IMR-90 (cell line): ENCODE data around the gene NCOA7. TPM values are rescaled to one million over a fixed set of nuclear protein-coding genes. Genes with fewer than 3 reads are reported as not detected.
"Not testable (repeated sequence)": the region's sequence is repeated elsewhere in the genome, so short reads cannot be mapped to it uniquely, and the experiment has no call there.

Experiments
- ATAC-seq: fragments of 200-7000 bp; cut with Tn5 transposase; 2 replicates; pipeline ENCODE4 v1.9.1; 2020; ENCODE audit warnings: low read depth, mild to moderate bottlenecking, moderate library complexity
- BruUV-seq: library from RNA; stranded (reverse); fragments of 400-500 nt; replicated peaks from 2 replicates; lab custom pipeline; 2021; lab: Mats Ljungman, UMichigan
- CTCF ChIA-PET: fragments of 300-600 bp; formaldehyde crosslinking; extraction: SDS; loops from one replicate; lab custom pipeline; 2021; ENCODE audit warnings: antibody characterized with exemption; lab: Yijun Ruan, JAX
- POLR2A ChIA-PET: fragments of 300-600 bp; sonication (Branson Sonifier 250); formaldehyde crosslinking; loops from one replicate; lab custom pipeline; 2022; ENCODE audit warnings: antibody characterized with exemption; ENCODE audit not compliant: unreplicated experiment; lab: Charles Lee
- DNase-seq: peaks from one replicate; pipeline ENCODE4 v3.0.0; 2013
- H2AFZ ChIP-seq: replicated peaks from 2 replicates; pipeline ENCODE3; 2013; ENCODE audit warnings: low read length, mild to moderate bottlenecking; ENCODE audit not compliant: poor library complexity
- H2AK5ac ChIP-seq: 2 replicates; pipeline ENCODE4 v1.6.1; 2013; ENCODE audit warnings: low read depth, low read length, inconsistent platforms
- H2AK9ac ChIP-seq: replicated peaks from 2 replicates; pipeline ENCODE3; 2013; ENCODE audit warnings: mild to moderate bottlenecking, low read depth, low read length, moderate library complexity; ENCODE audit not compliant: poor library complexity
- H2BK120ac ChIP-seq: 2 replicates; pipeline ENCODE4 v1.6.1; 2013; ENCODE audit warnings: low read depth, low read length, inconsistent platforms
- H2BK15ac ChIP-seq: 3 replicates; pipeline ENCODE4 v1.6.1; 2013; ENCODE audit warnings: low read depth, low read length, inconsistent platforms
- H2BK20ac ChIP-seq: 2 replicates; pipeline ENCODE4 v1.6.1; 2013; ENCODE audit warnings: low read depth, mild to moderate bottlenecking, inconsistent platforms, low read length, moderate library complexity
- H2BK5ac ChIP-seq: 2 replicates; pipeline ENCODE4 v1.6.1; 2013; ENCODE audit warnings: mild to moderate bottlenecking, low read depth, low read length, inconsistent platforms; ENCODE audit not compliant: poor library complexity, severe bottlenecking
- H3K14ac ChIP-seq: replicated peaks from 2 replicates; pipeline ENCODE4 v1.6.1; 2013; ENCODE audit warnings: low read depth, low read length, inconsistent platforms
- H3K18ac ChIP-seq: 2 replicates; pipeline ENCODE4 v1.6.1; 2013; ENCODE audit warnings: low read depth, low read length, control low read depth
- H3K23ac ChIP-seq: 2 replicates; pipeline ENCODE4 v1.6.1; 2013; ENCODE audit warnings: low read depth, low read length, inconsistent platforms
- H3K27ac ChIP-seq: 2 replicates; pipeline ENCODE4 v1.5.1; 2013; ENCODE audit warnings: mild to moderate bottlenecking, control low read depth, low read length; ENCODE audit not compliant: insufficient read depth
- H3K27me3 ChIP-seq: 2 replicates; pipeline ENCODE4 v1.6.1; 2013; ENCODE audit warnings: low read length; ENCODE audit not compliant: control insufficient read depth, insufficient read depth
- H3K36me3 ChIP-seq: 2 replicates; pipeline ENCODE4 v1.6.1; 2013; ENCODE audit warnings: low read length, mixed read lengths; ENCODE audit not compliant: control insufficient read depth, insufficient read depth
- H3K4ac ChIP-seq: 2 replicates; pipeline ENCODE4 v1.6.1; 2013; ENCODE audit warnings: low read depth, low read length, inconsistent platforms
- H3K4me1 ChIP-seq: 2 replicates; pipeline ENCODE4 v1.6.1; 2013; ENCODE audit warnings: low read length, mixed read lengths; ENCODE audit not compliant: control insufficient read depth, insufficient read depth
- H3K4me2 ChIP-seq: 2 replicates; pipeline ENCODE4 v1.6.1; 2013; ENCODE audit warnings: low read depth, mild to moderate bottlenecking, control low read depth, low read length, moderate library complexity
- H3K4me3 ChIP-seq: 2 replicates; pipeline ENCODE4 v1.5.1; 2013; ENCODE audit warnings: low read depth, mild to moderate bottlenecking, control low read depth, low read length, moderate library complexity; ENCODE audit not compliant: insufficient read depth
- H3K56ac ChIP-seq: 2 replicates; pipeline ENCODE4 v1.6.1; 2013; ENCODE audit warnings: low read length, inconsistent platforms; ENCODE audit not compliant: insufficient read depth; ENCODE audit errors: extremely low read depth
- H3K79me1 ChIP-seq, 2 experiments: 2 replicates each; pipeline ENCODE4 v1.6.1; 2013; ENCODE audit warnings: low read length in 2 of 2, inconsistent platforms in 1 of 2, low read depth in 1 of 2
- H3K9ac ChIP-seq: 2 replicates; pipeline ENCODE4 v1.6.1; 2013; ENCODE audit warnings: low read depth, low read length, control low read depth
- H3K9me1 ChIP-seq: 2 replicates; pipeline ENCODE4 v1.6.1; 2013; ENCODE audit warnings: low read length, inconsistent platforms; ENCODE audit not compliant: insufficient read depth
- H3K9me3 ChIP-seq: 2 replicates; pipeline ENCODE4 v1.6.1; 2013; ENCODE audit warnings: low read length; ENCODE audit not compliant: control insufficient read depth, insufficient read depth
- H4K20me1 ChIP-seq: 2 replicates; pipeline ENCODE4 v1.6.1; 2013; ENCODE audit warnings: low read length, inconsistent platforms; ENCODE audit not compliant: insufficient read depth
- H4K5ac ChIP-seq: 2 replicates; pipeline ENCODE4 v1.6.1; 2013; ENCODE audit warnings: mild to moderate bottlenecking, low read depth, low read length, control low read depth
- H4K8ac ChIP-seq, 2 experiments: 2 replicates each; pipeline ENCODE4 v1.6.1; 2013; ENCODE audit warnings: low read depth in 2 of 2, low read length in 2 of 2, control low read depth in 1 of 2, inconsistent platforms in 1 of 2
- H4K91ac ChIP-seq: 2 replicates; pipeline ENCODE4 v1.6.1; 2013; ENCODE audit warnings: low read depth, low read length, inconsistent platforms; ENCODE audit not compliant: insufficient read depth
- WGBS, 2 experiments: methylation state at CpG; one replicate each; pipeline versions ENCODE4 v1.1.5 to v1.1.7; 2013; ENCODE audit warnings: missing lambda C conversion rate in 2 of 2; ENCODE audit not compliant: insufficient read length in 1 of 2; ENCODE audit errors: extremely low coverage in 2 of 2; 5-methylcytosine and 5-hydroxymethylcytosine counted together
- dilution Hi-C: fragments of 300-500 bp; cut with HindIII; formaldehyde crosslinking; loops from one replicate; pipeline ENCODE4 v1.14.3; 2018; ENCODE audit warnings: low sequenced_read_pairs; ENCODE audit not compliant: unreplicated experiment
- in situ Hi-C: fragments of 300-500 bp; cut with MboI; formaldehyde crosslinking; loops from 3 replicates; pipeline ENCODE4 v1.14.3; 2019; ENCODE audit warnings: low sequenced_read_pairs, inconsistent platforms, mixed read lengths
- intact Hi-C: fragments of 100-400 bp; cut with micrococcal nuclease; formaldehyde crosslinking; loops from 2 replicates; pipeline ENCODE4 v1.10.0; 2022
- polyA plus RNA-seq, 3 experiments: library from polyadenylated mRNA; depleted of rRNA; stranded (reverse); fragments of >200 nt; gene quantifications; 2 replicates each; pipeline ENCODE4 v1.2.3, GENCODE V29; 2012; ENCODE audit warnings: low replicate concordance in 1 of 3
- total RNA-seq: library from RNA; depleted of rRNA; stranded (reverse); fragments of >200 nt; gene quantifications from 2 replicates; pipeline ENCODE4 v1.2.3, GENCODE V29; 2012

Gene NCOA7
- total and polyA plus RNA-seq, 2 of the 4 experiments (the other 2 are of a cell fraction): 12.6 to 12.9 TPM

DNA sequence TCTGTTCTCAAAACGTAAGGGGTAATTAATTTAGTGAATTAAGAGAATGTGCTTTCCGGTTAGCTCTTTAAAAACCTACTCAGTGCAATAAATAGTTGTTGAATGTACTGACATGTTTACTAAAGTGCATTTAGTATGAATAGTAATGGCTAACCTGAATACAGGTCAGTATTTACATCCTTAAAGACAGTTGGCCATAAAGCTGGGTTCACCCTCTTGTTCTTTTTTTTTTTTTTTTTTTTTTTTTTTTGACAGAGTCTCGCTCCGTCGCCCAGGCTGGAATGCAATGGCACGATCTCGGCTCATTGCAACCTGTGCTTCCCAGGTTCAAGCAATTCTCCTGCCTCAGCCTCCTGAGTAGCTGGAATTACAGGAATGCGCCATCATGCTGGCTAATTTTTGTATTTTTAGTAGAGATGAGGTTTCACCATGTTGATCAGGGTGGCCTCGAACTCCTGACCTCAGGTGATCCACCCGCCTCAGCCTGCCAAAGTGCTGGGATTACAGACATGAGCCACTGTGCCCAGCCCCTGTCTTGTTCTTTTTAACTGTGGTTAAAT, 14.2 kb downstream of the NCOA7 start:
- H3K9ac ChIP-seq, H3K9me3 ChIP-seq, H2BK15ac ChIP-seq, H3K23ac ChIP-seq, H2AK9ac ChIP-seq, H3K18ac ChIP-seq, CTCF ChIA-PET, in situ Hi-C loops, H2BK20ac ChIP-seq, H3K4me3 ChIP-seq, H3K14ac ChIP-seq, BruUV-seq, H3K36me3 ChIP-seq, H2BK120ac ChIP-seq, H3K4me1 ChIP-seq, H4K20me1 ChIP-seq, H2BK5ac ChIP-seq, H3K4me2 ChIP-seq, intact Hi-C loops, H3K27me3 ChIP-seq, H3K27ac ChIP-seq, POLR2A ChIA-PET, dilution Hi-C loops, DNase-seq, H2AK5ac ChIP-seq, H2AFZ ChIP-seq, H3K4ac ChIP-seq, H3K56ac ChIP-seq, ATAC-seq, H4K91ac ChIP-seq, H4K8ac ChIP-seq, H3K9me1 ChIP-seq, H4K5ac ChIP-seq: not testable (repeated sequence)
- WGBS, 2 experiments: 100% methylated on average over 1 of the region's 10 CpGs; no CpG with 5 or more reads in 1 of the 2 experiments
- H3K79me1 ChIP-seq: peaks cover 3 to 18% of the 10 kb centered on the region in 2 experiments; a peak in 3 of 4 replicates
